CD4-positive, alpha-beta memory T cell (primary cell): ENCODE results near the gene GPATCH8. TPM values are rescaled to one million over a fixed set of nuclear protein-coding genes. Genes with fewer than 3 reads are reported as not detected.
"Not testable (repeated sequence)": the region's sequence is repeated elsewhere in the genome, so short reads cannot be mapped to it uniquely, and the experiment has no call there.

Experiments
- CTCF ChIA-PET: fragments of 350-600 bp; sonication (Branson Sonifier 250); formaldehyde crosslinking; loops from one replicate; lab custom pipeline; 2021; ENCODE audit warnings: inconsistent platforms; ENCODE audit not compliant: partially characterized antibody; lab: Charles Lee
- POLR2A ChIA-PET: fragments of 350-600 bp; sonication (Branson Sonifier 250); formaldehyde crosslinking; loops from one replicate; lab custom pipeline; 2021; ENCODE audit not compliant: partially characterized antibody; lab: Charles Lee
- DNase-seq, 5 donors: peaks; one replicate each; pipeline versions ENCODE4 v3.0.0 to v3.0.0-alpha.2; 2020 to 2022; ENCODE audit warnings: mixed read lengths in 1 of 5
- H3K27ac ChIP-seq: one replicate; pipeline ENCODE4 v1.7.0; 2013; ENCODE audit warnings: low read depth, low read length
- H3K27me3 ChIP-seq: 2 replicates; pipeline ENCODE4 v1.7.0; 2013; ENCODE audit warnings: mild to moderate bottlenecking, low read length, moderate library complexity; ENCODE audit not compliant: insufficient read depth
- H3K36me3 ChIP-seq: 2 replicates; pipeline ENCODE4 v1.7.0; 2013; ENCODE audit warnings: mild to moderate bottlenecking, low read length, moderate library complexity; ENCODE audit not compliant: insufficient read depth
- H3K4me1 ChIP-seq: 2 replicates; pipeline ENCODE4 v1.7.0; 2013; ENCODE audit warnings: mild to moderate bottlenecking, low read length, moderate library complexity; ENCODE audit not compliant: insufficient read depth
- H3K4me3 ChIP-seq, 2 donors: one replicate each; pipeline ENCODE4 v1.7.0; 2013; ENCODE audit warnings: low read length in 2 of 2, mild to moderate bottlenecking in 1 of 2
- H3K9me3 ChIP-seq, 2 donors: one replicate each; pipeline ENCODE4 v1.7.0; 2013; ENCODE audit warnings: low read length in 2 of 2, control low read depth in 1 of 2; ENCODE audit not compliant: control insufficient read depth in 1 of 2
- H3K27ac Mint-ChIP-seq, 7 donors: one replicate each; pipeline ENCODE4 v1.8.0; 2020 to 2021; ENCODE audit warnings: mixed read lengths in 7 of 7, mild to moderate bottlenecking in 6 of 7, inconsistent platforms in 3 of 7, moderate library complexity in 3 of 7
- H3K27me3 Mint-ChIP-seq, 2 donors: one replicate each; pipeline ENCODE4 v1.8.0; 2020 to 2021; ENCODE audit warnings: mixed read lengths in 2 of 2
- H3K36me3 Mint-ChIP-seq, 2 donors: one replicate each; pipeline ENCODE4 v1.8.0; 2020 to 2021; ENCODE audit warnings: mixed read lengths in 2 of 2, inconsistent platforms in 1 of 2, mild to moderate bottlenecking in 1 of 2
- H3K4me1 Mint-ChIP-seq, 4 donors: one replicate each; pipeline ENCODE4 v1.8.0; 2020 to 2021; ENCODE audit warnings: mixed read lengths in 4 of 4, mild to moderate bottlenecking in 1 of 4
- H3K4me3 Mint-ChIP-seq, 8 donors: one replicate each; pipeline ENCODE4 v1.8.0; 2020 to 2021; ENCODE audit warnings: mixed read lengths in 8 of 8, mild to moderate bottlenecking in 7 of 8, moderate library complexity in 6 of 8, inconsistent platforms in 3 of 8
- H3K9me3 Mint-ChIP-seq, 8 donors: one replicate each; pipeline ENCODE4 v1.8.0; 2020 to 2021; ENCODE audit warnings: mixed read lengths in 8 of 8, mild to moderate bottlenecking in 5 of 8, inconsistent platforms in 3 of 8, moderate library complexity in 1 of 8
- intact Hi-C: fragments of 100-400 bp; cut with micrococcal nuclease; formaldehyde crosslinking; loops from one replicate; pipeline ENCODE4 v1.15.1; 2023
- polyA plus RNA-seq, 2 donors: library from polyadenylated mRNA; unstranded; fragments of 300-500 nt; fragmentation: Illumina TruSeq; gene quantifications; one replicate each; pipeline ENCODE4 v1.2.3, GENCODE V29; 2021
- total RNA-seq, 2 experiments: library from RNA; stranded (reverse); gene quantifications; one replicate each; pipeline ENCODE4 v1.2.3, GENCODE V29; 2021

The GPATCH8 gene
- total and polyA plus RNA-seq, 4 experiments from 2014 or later: 12.9 to 75.8 (median 70.2) TPM

GRCh38 chr17:44396946-44397345, 106.3 kb downstream of the GPATCH8 start:
- CTCF ChIA-PET: no interaction called here
- H3K27ac ChIP-seq: no peak overlapping the region
- Mint-ChIP-seq H3K9me3 (peaks cover 0 to 1% (median 0%) of the 10 kb centered on the region in 8 donors), H3K27me3 (no peaks in the 10 kb centered on the region), H3K36me3 (peaks cover 45 to 48% of the 10 kb centered on the region in 2 donors), H3K4me1 (no peaks in the 10 kb centered on the region), H3K27ac (peak overlapping the region in 2 of 7 donors; percentile 57 to 75), H3K4me3 (no peak overlapping the region)
- H3K4me3 ChIP-seq: no peak overlapping the region
- H3K9me3 ChIP-seq: no peaks in the 10 kb centered on the region
- intact Hi-C loops: no loop called here
- POLR2A ChIA-PET: no interaction called here
- no peak for DNase-seq
- no peaks in the 10 kb centered on the region for H3K4me1 ChIP-seq
- no peaks in the 10 kb centered on the region for H3K27me3 ChIP-seq
- H3K36me3 ChIP-seq: peaks cover 40% of the 10 kb centered on the region

- H3K27ac ChIP-seq: no peak overlapping the region
- H3K36me3 ChIP-seq: peaks cover 22% of the 10 kb centered on the region
- Mint-ChIP-seq H3K27me3 (no peaks in the 10 kb centered on the region), H3K4me3 (no peak overlapping the region), H3K4me1 (no peaks in the 10 kb centered on the region), H3K36me3 (peaks cover 28 to 31% of the 10 kb centered on the region in 2 donors), H3K9me3 (peaks cover 0 to 2% (median 0%) of the 10 kb centered on the region in 8 donors), H3K27ac (peak overlapping the region in 1 of 7 donors; percentile 36)
- H3K27me3 ChIP-seq: no peaks in the 10 kb centered on the region
- no peaks in the 10 kb centered on the region for H3K9me3 ChIP-seq
- ChIA-PET CTCF (interaction anchor here (1.1 kb wide), 1 partner anchor 26 kb away, joined by 3 read pairs; no protein-coding TSS in a partner anchor), POLR2A (no interaction called here)
- no peak overlapping the region for H3K4me3 ChIP-seq
- intact Hi-C loops: no loop called here
- peaks cover 2% of the 10 kb centered on the region for H3K4me1 ChIP-seq
- DNase-seq: no peak
Measured at GRCh38 chr17:44394833-44395232, 108.4 kb downstream of the GPATCH8 start.

GRCh38 chr17:44394112-44394511, 109.1 kb downstream of the GPATCH8 start:
- H3K4me3 ChIP-seq, POLR2A ChIA-PET, DNase-seq, H3K4me1 ChIP-seq, intact Hi-C loops, H3K9me3 ChIP-seq, H3K27me3 Mint-ChIP-seq, H3K4me1 Mint-ChIP-seq, H3K4me3 Mint-ChIP-seq, H3K27me3 ChIP-seq, H3K9me3 Mint-ChIP-seq, H3K27ac ChIP-seq: not testable (repeated sequence)
- H3K27ac Mint-ChIP-seq: peak overlapping the region in 1 of 7 donors; percentile 48
- peaks cover 14% of the 10 kb centered on the region for H3K36me3 ChIP-seq
- CTCF ChIA-PET: interaction anchor here (0.7 to 1.1 kb wide), 2 partner anchors 11 to 25 kb away, joined by 3 read pairs; no protein-coding TSS in a partner anchor
- H3K36me3 Mint-ChIP-seq: peaks cover 22 to 23% of the 10 kb centered on the region in 2 donors

GRCh38 chr17:44390250-44390870, 112.8 kb downstream of the GPATCH8 start:
- peaks cover 0 to 2% (median 0%) of the 10 kb centered on the region in 8 donors for H3K9me3 Mint-ChIP-seq
- H3K27ac Mint-ChIP-seq: peak overlapping the region in 1 of 7 donors; percentile 68
- no peak for DNase-seq
- no peak overlapping the region for H3K4me3 ChIP-seq
- ChIA-PET POLR2A (no interaction called here), CTCF (interaction anchor here (1.4 kb wide), 1 partner anchor 10 kb away, joined by 3 read pairs; no protein-coding TSS in a partner anchor)
- H3K36me3 ChIP-seq: no peaks in the 10 kb centered on the region
- no peak overlapping the region for H3K4me3 Mint-ChIP-seq
- H3K36me3 Mint-ChIP-seq: no peaks in the 10 kb centered on the region
- H3K27me3 Mint-ChIP-seq: peaks cover 6 to 9% of the 10 kb centered on the region in 2 donors
- no peaks in the 10 kb centered on the region for H3K9me3 ChIP-seq
- intact Hi-C loops: no loop called here
- peaks cover 2 to 8% (median 7%) of the 10 kb centered on the region in 4 donors for H3K4me1 Mint-ChIP-seq
- no peak overlapping the region for H3K27ac ChIP-seq
- no peaks in the 10 kb centered on the region for H3K27me3 ChIP-seq
- peaks cover 13% of the 10 kb centered on the region for H3K4me1 ChIP-seq

- no peak overlapping the region for H3K4me3 Mint-ChIP-seq
- ChIA-PET POLR2A (no interaction called here), CTCF (interaction anchor here (0.6 to 1.4 kb wide), 2 partner anchors 11 to 263 kb away, joined by 3 read pairs; no protein-coding TSS in a partner anchor)
- DNase-seq: no peak
- no peaks in the 10 kb centered on the region for H3K36me3 Mint-ChIP-seq
- H3K27ac ChIP-seq: no peak overlapping the region
- intact Hi-C loops: no loop called here
- H3K27ac Mint-ChIP-seq: peak overlapping the region in 2 of 7 donors; percentile 54 to 59
- no peaks in the 10 kb centered on the region for H3K36me3 ChIP-seq
- H3K27me3 ChIP-seq: no peaks in the 10 kb centered on the region
- H3K4me1 Mint-ChIP-seq: peaks cover 4 to 12% (median 10%) of the 10 kb centered on the region in 4 donors
- peaks cover 0 to 1% (median 0%) of the 10 kb centered on the region in 8 donors for H3K9me3 Mint-ChIP-seq
- peaks cover 17% of the 10 kb centered on the region for H3K4me1 ChIP-seq
- H3K27me3 Mint-ChIP-seq: peaks cover 6 to 10% of the 10 kb centered on the region in 2 donors
- no peaks in the 10 kb centered on the region for H3K9me3 ChIP-seq
- H3K4me3 ChIP-seq: no peak overlapping the region
Measured at GRCh38 chr17:44389723-44390202, 113.4 kb downstream of the GPATCH8 start.

GRCh38 chr17:44389281-44389680, 113.9 kb downstream of the GPATCH8 start, which contains the start of gene ITGA2B:
TSS of gene ITGA2B (minus strand) at chr17:44389649. CDS start at chr17:44389473, 176 bp downstream.
- ChIA-PET POLR2A (no interaction called here), CTCF (interaction anchor here (0.6 to 1.4 kb wide), 2 partner anchors 11 to 263 kb away, joined by 3 read pairs; no protein-coding TSS in a partner anchor)
- peaks cover 4 to 17% (median 13%) of the 10 kb centered on the region in 4 donors for H3K4me1 Mint-ChIP-seq
- no peaks in the 10 kb centered on the region for H3K27me3 ChIP-seq
- H3K4me3 Mint-ChIP-seq: no peak within 1 kb of the TSS
- peaks cover 7 to 10% of the 10 kb centered on the region in 2 donors for H3K27me3 Mint-ChIP-seq
- H3K27ac ChIP-seq: no peak within 1 kb of the TSS
- peaks cover 19% of the 10 kb centered on the region for H3K4me1 ChIP-seq
- no peaks in the 10 kb centered on the region for H3K36me3 ChIP-seq
- no peak within 1 kb of the TSS for H3K4me3 ChIP-seq
- no peak for DNase-seq
- H3K27ac Mint-ChIP-seq: peak within 1 kb of the TSS in 2 of 7 donors; percentile 54 to 68
- intact Hi-C loops: no loop called here
- no peaks in the 10 kb centered on the region for H3K36me3 Mint-ChIP-seq
- H3K9me3 ChIP-seq: no peaks in the 10 kb centered on the region
- peaks cover 0 to 1% (median 0%) of the 10 kb centered on the region in 8 donors for H3K9me3 Mint-ChIP-seq

- Histone ChIP-seq H3K4me3 (no peak overlapping the region), H3K4me1 (peaks cover 19% of the 10 kb centered on the region), H3K27me3 (no peaks in the 10 kb centered on the region), H3K27ac (no peak overlapping the region), H3K36me3 (no peaks in the 10 kb centered on the region), H3K9me3 (no peaks in the 10 kb centered on the region)
- Mint-ChIP-seq H3K36me3 (no peaks in the 10 kb centered on the region), H3K4me1 (peaks cover 4 to 17% (median 14%) of the 10 kb centered on the region in 4 donors), H3K4me3 (peak overlapping the region in 1 of 8 donors; percentile 64), H3K9me3 (peaks cover 0 to 1% (median 0%) of the 10 kb centered on the region in 8 donors), H3K27me3 (peaks cover 11 to 14% of the 10 kb centered on the region in 2 donors), H3K27ac (no peak overlapping the region)
- no peak for DNase-seq
- CTCF ChIA-PET: no interaction called here
- POLR2A ChIA-PET: no interaction called here
- intact Hi-C loops: no loop called here
Measured at GRCh38 chr17:44387804-44388203, 115.4 kb downstream of the GPATCH8 start.
